ENCODE results near the gene BET1L.
"Not testable (repeated sequence)": the region's sequence is repeated elsewhere in the genome, so short reads cannot be mapped to it uniquely, and the experiment has no call there.

The BET1L gene

GRCh38 chr11:227824-228379, 20.7 kb upstream of the BET1L start:
- DNase-seq (ENCODE audit: low read depth) = no peak

GRCh38 chr11:225734-226453, 18.7 kb upstream of the BET1L start:
- no peak for DNase-seq (ENCODE audit: low read depth)

DNA sequence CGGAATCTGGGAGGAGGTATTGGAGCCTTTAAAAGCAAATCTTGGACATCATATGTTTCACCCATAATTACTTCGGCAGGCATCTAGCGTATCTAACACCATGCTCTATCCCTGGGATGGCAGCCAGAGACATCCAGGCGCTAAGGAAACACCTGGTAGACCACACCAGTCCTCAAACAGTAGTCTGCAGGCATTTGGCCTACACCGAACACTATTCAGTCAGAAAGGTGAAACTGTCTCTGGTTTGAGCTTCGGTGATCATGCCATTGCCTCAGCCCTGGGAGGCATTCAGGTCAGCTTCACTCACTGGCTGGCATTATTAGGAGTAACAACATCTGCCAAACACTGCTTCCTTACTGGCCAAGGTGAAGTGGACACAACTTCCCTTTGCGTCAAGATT, 17.2 kb upstream of the BET1L start:
- no peak for DNase-seq (ENCODE audit: low read depth)

- DNase-seq (ENCODE audit: low read depth) = no peak
Observed at GRCh38 chr11:223884-224283, 16.7 kb upstream of the BET1L start.

- DNase-seq (ENCODE audit: low read depth) = no peak
Observed at GRCh38 chr11:223026-223789, 16.0 kb upstream of the BET1L start.

DNA sequence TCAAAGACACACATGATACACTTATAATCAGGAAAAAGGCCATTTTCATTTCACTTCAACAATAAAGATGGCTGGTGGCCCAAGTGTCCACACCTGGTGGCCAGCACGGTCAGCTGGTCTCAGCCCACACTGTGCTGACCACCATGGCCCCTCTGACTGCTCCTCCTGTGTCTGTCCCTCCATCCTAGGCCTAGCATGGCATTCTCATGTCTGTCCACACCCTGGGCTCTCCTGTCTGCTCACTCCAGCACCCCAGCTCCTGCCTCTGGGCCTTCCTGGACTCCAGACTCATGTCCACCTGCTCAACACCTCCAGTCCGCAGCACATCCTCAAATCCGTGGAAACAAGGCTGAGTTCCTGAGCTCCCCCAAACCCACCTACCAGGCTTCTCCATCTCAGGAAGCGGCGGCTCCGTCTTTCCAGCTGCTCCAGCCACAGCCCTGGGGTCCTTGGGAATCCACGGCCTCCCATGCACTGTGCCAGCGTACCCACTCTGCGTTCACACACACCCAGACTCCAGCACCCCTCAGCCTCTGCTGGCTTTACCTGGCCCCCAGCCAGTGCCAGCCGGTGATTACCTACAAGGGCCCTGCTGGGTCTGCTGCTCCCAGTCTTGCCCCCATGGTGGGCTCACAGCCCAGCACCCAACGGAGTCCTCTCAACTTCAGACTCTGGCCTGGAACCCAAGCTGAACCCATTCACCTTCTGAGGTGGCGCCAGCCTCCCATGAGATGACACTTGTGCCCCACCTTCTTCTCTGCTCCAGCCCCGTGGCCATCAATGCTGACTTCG, 15.0 kb upstream of the BET1L start:
- DNase-seq (ENCODE audit: low read depth) = no peak

DNA sequence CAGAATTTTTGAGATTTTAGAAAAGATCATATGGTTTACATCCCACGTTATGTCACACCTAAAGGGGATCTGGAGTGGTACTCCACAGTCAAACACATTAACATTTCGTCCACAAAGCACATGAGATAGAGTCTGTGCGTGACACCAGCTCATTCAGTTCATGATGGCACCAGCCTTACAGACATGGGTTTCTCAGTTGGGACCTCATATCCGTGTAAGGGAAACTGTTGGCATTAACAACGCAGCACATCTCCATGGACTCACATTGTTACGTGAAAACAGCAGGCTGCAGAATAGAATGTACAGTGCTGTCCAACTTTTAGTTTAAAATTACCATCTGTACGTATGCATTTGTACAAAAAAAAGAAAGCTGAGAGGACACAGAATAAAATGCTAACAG, 14.3 kb upstream of the BET1L start:
- DNase-seq (ENCODE audit: low read depth) = no peak

GRCh38 chr11:220641-221215, 13.5 kb upstream of the BET1L start:
- not testable (repeated sequence) for DNase-seq (ENCODE audit: low read depth)

DNA sequence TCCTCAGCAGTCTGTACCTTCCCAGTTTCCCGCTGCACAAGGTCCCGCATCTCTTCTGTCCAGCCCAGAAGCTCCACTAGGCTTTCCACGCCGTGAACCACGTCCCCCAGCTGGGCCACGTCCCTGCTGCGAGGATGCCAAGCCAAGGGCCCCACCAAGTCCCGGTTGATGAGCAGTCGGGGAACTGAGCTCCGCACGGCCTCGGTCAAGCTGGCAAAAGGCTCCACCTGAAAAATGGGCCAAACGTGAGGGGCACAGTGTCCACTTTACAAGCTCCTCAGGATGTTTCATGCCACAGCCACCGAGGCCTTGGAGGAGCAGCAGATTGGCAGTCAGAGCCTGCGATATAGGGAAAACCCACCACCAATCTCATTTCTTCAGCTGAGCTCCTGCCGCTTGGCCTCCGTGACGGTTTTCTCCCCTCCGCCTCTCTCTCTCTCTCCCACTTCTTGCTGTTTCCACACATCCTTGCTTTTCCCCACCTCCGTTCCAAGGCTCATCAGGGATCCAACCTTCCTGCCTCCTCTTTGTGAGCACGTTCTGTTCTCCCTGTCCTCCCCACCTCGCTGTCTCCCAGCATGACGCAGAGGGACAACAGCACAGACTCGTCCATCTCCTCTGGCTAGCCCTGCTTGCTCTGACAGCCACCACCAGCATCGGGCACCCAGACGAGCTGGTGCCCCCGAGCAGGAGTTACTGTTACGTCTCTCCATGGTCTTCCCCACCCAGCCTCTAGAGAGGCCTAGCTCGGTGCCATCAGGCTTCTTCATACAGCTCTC, 11.8 kb upstream of the BET1L start:
- DNase-seq (ENCODE audit: low read depth) = no peak

DNA sequence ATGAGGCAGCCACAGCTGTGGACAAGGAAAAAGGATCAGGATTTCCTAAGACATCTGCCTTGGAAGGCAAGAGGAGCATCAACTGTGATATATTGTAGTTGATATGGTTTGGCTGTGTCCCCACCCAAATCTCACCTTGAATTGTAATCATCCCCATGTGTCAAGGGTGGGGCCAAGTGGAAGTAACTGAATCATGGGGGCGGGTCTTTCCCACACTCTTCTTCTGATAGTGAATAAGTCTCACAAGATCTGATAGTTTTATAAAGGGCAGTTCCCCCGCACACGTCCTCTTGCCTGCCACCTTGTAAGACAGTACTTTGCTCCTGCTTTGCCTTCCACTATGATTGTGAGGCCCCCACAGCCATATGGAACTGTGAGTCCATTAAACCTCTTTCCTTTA, 10.5 kb upstream of the BET1L start:
- DNase-seq (ENCODE audit: low read depth) = no peak

GRCh38 chr11:216081-216974, 9.1 kb upstream of the BET1L start:
- no peak for DNase-seq (ENCODE audit: low read depth)

GRCh38 chr11:215581-216037, 8.4 kb upstream of the BET1L start:
- no peak for DNase-seq (ENCODE audit: low read depth)

GRCh38 chr11:214083-214482, 6.9 kb upstream of the BET1L start:
- no peak for DNase-seq (ENCODE audit: low read depth)

DNA sequence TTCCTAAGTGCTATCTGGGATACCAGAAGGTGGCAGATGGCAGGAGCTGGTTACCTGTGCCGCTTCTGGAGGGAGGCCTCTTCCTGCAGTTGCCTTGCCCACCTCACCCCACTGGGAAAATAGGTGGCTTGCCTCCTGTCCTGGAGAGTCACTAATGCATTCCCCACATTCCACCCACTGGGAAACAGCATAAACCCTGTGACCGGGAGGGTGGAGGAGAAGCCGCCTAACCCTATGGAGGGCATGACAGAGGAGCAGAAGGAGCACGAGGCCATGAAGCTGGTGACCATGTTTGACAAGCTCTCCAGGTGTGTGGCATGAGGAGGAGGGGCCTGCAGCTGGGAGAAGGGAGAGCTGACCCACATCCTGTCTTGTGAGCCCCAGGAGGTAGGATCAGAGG, 5.9 kb upstream of the BET1L start:
- DNase-seq (ENCODE audit: low read depth) = no peak

- no peak for DNase-seq (ENCODE audit: low read depth)
Observed at GRCh38 chr11:212150-213100, 5.2 kb upstream of the BET1L start.

DNA sequence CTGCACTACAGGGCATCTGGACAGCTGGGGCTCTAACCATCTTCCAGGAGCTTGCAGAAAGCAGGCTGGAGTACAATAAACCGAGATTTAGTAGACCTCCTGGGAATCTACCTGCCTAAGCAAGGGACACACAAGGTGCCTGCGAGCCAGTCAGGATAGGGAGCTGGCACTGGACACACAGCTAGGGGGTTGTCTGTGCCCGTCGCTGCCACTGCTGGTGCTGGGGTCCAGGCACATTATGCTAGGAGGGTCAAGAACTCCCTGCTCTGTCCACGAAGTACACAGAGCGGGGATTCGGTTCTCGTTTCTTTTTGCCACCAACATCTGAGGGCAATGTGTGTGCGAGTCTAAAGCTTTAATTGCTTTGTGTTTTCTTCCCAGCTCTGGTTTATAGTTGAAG, 4.5 kb upstream of the BET1L start:
- no peak for DNase-seq (ENCODE audit: low read depth)

DNA sequence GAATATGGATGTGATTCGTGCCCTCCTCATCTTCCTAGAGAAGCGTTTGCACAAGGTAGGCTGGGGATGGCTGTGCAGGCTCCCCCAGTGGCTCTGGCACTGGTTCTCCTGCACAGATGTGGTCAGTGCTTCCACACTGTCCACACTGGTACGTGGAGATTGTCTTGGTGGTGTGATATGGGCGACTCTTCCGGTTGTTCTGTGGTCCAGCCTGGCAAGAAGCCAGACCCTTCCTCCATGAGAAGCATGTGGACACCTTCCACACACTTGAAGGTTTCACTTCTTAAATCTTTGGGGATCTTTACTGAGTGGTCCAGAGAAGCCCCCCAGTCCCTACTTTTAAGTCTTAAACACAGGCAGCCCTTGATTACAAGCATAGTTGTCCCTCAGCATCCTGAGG, 4.1 kb upstream of the BET1L start:
- DNase-seq (ENCODE audit: low read depth) = no peak

DNA sequence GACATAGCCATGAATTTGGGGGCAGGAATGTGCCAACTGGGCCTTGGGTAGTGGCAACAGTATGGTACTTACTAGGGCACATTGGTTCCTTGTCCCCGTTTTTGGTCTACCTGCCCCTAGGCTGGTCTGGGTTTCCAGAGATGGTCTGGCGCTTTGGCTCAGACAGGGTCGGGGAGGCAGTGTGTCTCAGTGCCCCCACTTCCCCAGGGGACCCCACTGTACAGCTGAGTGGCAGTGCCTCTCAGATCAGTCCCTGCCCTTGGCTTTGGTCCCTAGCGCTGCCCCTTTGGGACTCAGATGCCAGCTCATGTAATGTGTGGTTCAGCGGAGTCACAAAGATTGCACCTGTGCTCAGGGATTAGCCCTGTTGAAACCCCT, 3.6 kb upstream of the BET1L start:
- DNase-seq (ENCODE audit: low read depth) = no peak

DNA sequence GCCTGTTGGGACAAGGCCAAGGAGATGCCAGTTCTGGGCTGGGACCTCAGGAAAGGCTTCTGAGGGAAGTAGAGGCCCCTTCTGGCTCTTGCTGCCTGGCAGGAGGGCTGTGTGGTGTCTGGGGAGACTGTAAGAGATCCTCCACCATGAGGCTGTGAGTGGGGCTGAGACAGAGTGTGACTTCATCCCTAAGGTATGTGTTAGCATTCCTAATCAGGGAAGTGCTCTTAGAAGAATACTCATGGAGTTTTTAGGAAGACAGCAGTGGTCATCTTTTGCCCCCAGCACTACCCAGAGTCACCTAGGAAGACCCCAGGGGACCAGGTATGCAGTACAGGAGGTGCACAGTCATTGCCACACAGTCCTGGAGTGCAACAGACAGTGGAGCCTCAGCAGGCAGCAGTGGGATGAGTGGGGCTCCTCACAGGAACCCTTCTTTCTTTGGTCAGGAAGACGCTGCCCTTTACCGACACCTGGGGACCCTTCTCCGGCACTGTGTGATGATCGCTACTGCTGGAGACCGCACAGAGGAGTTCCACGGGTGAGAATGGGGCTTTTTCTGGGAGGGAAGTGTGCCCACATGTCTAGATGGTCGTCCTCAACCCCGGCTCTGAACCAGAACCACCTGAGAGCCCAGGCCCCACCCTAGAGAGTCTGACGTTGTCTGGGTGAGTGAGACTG, 3.1 kb upstream of the BET1L start:
- DNase-seq (ENCODE audit: low read depth) = no peak

All from stimulated activated CD8-positive, alpha-beta memory T cell treated with anti-CD3 and anti-CD28 coated beads, Interleukin-4, amount 100 ng/mL, for 24 hours (primary cell).